CD4-positive, alpha-beta memory T cell (primary cell): Measurements from ENCODE around the gene SUGCT. TPM values are rescaled to one million over a fixed set of nuclear protein-coding genes. Genes with fewer than 3 reads are reported as not detected.
A peak's percentile ranks its signal among the peaks of the same experiment; 100 is the strongest.
"Not testable (repeated sequence)": the region's sequence is repeated elsewhere in the genome, so short reads cannot be mapped to it uniquely, and the experiment has no call there.

Source experiments
- CTCF ChIA-PET: fragments of 350-600 bp; sonication (Branson Sonifier 250); formaldehyde crosslinking; loops from one replicate; lab custom pipeline; 2021; ENCODE audit warnings: inconsistent platforms; ENCODE audit not compliant: partially characterized antibody; lab: Charles Lee
- POLR2A ChIA-PET: fragments of 350-600 bp; sonication (Branson Sonifier 250); formaldehyde crosslinking; loops from one replicate; lab custom pipeline; 2021; ENCODE audit not compliant: partially characterized antibody; lab: Charles Lee
- DNase-seq, 5 donors: peaks; one replicate each; pipeline versions ENCODE4 v3.0.0 to v3.0.0-alpha.2; 2020 to 2022; ENCODE audit warnings: mixed read lengths in 1 of 5
- H3K27ac ChIP-seq: one replicate; pipeline ENCODE4 v1.7.0; 2013; ENCODE audit warnings: low read depth, low read length
- H3K27me3 ChIP-seq: 2 replicates; pipeline ENCODE4 v1.7.0; 2013; ENCODE audit warnings: mild to moderate bottlenecking, low read length, moderate library complexity; ENCODE audit not compliant: insufficient read depth
- H3K36me3 ChIP-seq: 2 replicates; pipeline ENCODE4 v1.7.0; 2013; ENCODE audit warnings: mild to moderate bottlenecking, low read length, moderate library complexity; ENCODE audit not compliant: insufficient read depth
- H3K4me1 ChIP-seq: 2 replicates; pipeline ENCODE4 v1.7.0; 2013; ENCODE audit warnings: mild to moderate bottlenecking, low read length, moderate library complexity; ENCODE audit not compliant: insufficient read depth
- H3K4me3 ChIP-seq, 2 donors: one replicate each; pipeline ENCODE4 v1.7.0; 2013; ENCODE audit warnings: low read length in 2 of 2, mild to moderate bottlenecking in 1 of 2
- H3K9me3 ChIP-seq, 2 donors: one replicate each; pipeline ENCODE4 v1.7.0; 2013; ENCODE audit warnings: low read length in 2 of 2, control low read depth in 1 of 2; ENCODE audit not compliant: control insufficient read depth in 1 of 2
- H3K27ac Mint-ChIP-seq, 7 donors: one replicate each; pipeline ENCODE4 v1.8.0; 2020 to 2021; ENCODE audit warnings: mixed read lengths in 7 of 7, mild to moderate bottlenecking in 6 of 7, inconsistent platforms in 3 of 7, moderate library complexity in 3 of 7
- H3K27me3 Mint-ChIP-seq, 2 donors: one replicate each; pipeline ENCODE4 v1.8.0; 2020 to 2021; ENCODE audit warnings: mixed read lengths in 2 of 2
- H3K36me3 Mint-ChIP-seq, 2 donors: one replicate each; pipeline ENCODE4 v1.8.0; 2020 to 2021; ENCODE audit warnings: mixed read lengths in 2 of 2, inconsistent platforms in 1 of 2, mild to moderate bottlenecking in 1 of 2
- H3K4me1 Mint-ChIP-seq, 4 donors: one replicate each; pipeline ENCODE4 v1.8.0; 2020 to 2021; ENCODE audit warnings: mixed read lengths in 4 of 4, mild to moderate bottlenecking in 1 of 4
- H3K4me3 Mint-ChIP-seq, 8 donors: one replicate each; pipeline ENCODE4 v1.8.0; 2020 to 2021; ENCODE audit warnings: mixed read lengths in 8 of 8, mild to moderate bottlenecking in 7 of 8, moderate library complexity in 6 of 8, inconsistent platforms in 3 of 8
- H3K9me3 Mint-ChIP-seq, 8 donors: one replicate each; pipeline ENCODE4 v1.8.0; 2020 to 2021; ENCODE audit warnings: mixed read lengths in 8 of 8, mild to moderate bottlenecking in 5 of 8, inconsistent platforms in 3 of 8, moderate library complexity in 1 of 8
- intact Hi-C: fragments of 100-400 bp; cut with micrococcal nuclease; formaldehyde crosslinking; loops from one replicate; pipeline ENCODE4 v1.15.1; 2023
- polyA plus RNA-seq, 2 donors: library from polyadenylated mRNA; unstranded; fragments of 300-500 nt; fragmentation: Illumina TruSeq; gene quantifications; one replicate each; pipeline ENCODE4 v1.2.3, GENCODE V29; 2021
- total RNA-seq, 2 experiments: library from RNA; stranded (reverse); gene quantifications; one replicate each; pipeline ENCODE4 v1.2.3, GENCODE V29; 2021

The SUGCT gene
- total and polyA plus RNA-seq, 4 experiments from 2014 or later = 0.41 to 4.4 (median 1.2) TPM

- Mint-ChIP-seq H3K4me3 (peak overlapping the region in 1 of 8 donors; percentile 36), H3K9me3 (no peaks in the 10 kb centered on the region), H3K36me3 (peaks cover 0 to 8% of the 10 kb centered on the region in 2 donors), H3K4me1 (peaks cover 5 to 27% (median 15%) of the 10 kb centered on the region in 4 donors), H3K27ac (peak overlapping the region in 1 of 7 donors; percentile 73), H3K27me3 (peaks cover 0 to 10% of the 10 kb centered on the region in 2 donors)
- H3K4me3 ChIP-seq = no peak overlapping the region
- ChIA-PET POLR2A (no interaction called here), CTCF (no interaction called here)
- no peaks in the 10 kb centered on the region for H3K36me3 ChIP-seq
- DNase-seq = no peak
- no peak overlapping the region for H3K27ac ChIP-seq
- H3K9me3 ChIP-seq = no peaks in the 10 kb centered on the region
- peaks cover 17% of the 10 kb centered on the region for H3K4me1 ChIP-seq
- no peaks in the 10 kb centered on the region for H3K27me3 ChIP-seq
- intact Hi-C loops = no loop called here
These were observed 2.8 kb downstream of the SUGCT start for GRCh38 chr7:40137563-40137962.

DNA sequence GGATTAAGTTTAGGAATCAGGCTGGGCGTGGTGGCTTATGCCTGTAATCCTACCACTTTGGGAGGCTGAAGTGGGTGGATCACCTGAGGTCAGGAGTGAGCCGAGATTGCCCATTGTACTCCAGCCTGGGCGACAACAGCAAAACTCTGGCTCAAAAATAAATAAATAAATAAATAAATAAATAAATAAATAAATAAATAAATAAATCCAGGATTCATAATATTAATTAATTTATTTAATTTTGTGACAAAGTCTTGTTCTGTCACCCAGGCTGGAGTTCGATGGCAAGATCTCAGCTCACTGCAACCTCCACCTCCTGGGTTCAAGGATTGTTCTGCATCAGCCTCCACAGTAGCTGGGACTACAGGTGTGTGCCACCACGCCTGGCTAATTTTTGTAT is 4.2 kb downstream of the SUGCT start:
- Mint-ChIP-seq H3K36me3 (peaks cover 0 to 3% of the 10 kb centered on the region in 2 donors), H3K9me3 (no peaks in the 10 kb centered on the region), H3K4me1 (peaks cover 0 to 13% (median 6%) of the 10 kb centered on the region in 4 donors), H3K27me3 (peaks cover 4 to 13% of the 10 kb centered on the region in 2 donors), H3K27ac (no peak overlapping the region), H3K4me3 (no peak overlapping the region)
- Histone ChIP-seq H3K36me3 (no peaks in the 10 kb centered on the region), H3K27ac (no peak overlapping the region), H3K4me1 (peaks cover 6% of the 10 kb centered on the region), H3K27me3 (no peaks in the 10 kb centered on the region), H3K4me3 (no peak overlapping the region), H3K9me3 (no peaks in the 10 kb centered on the region)
- intact Hi-C loops = no loop called here
- POLR2A ChIA-PET = no interaction called here
- no peak for DNase-seq
- CTCF ChIA-PET = no interaction called here

DNA sequence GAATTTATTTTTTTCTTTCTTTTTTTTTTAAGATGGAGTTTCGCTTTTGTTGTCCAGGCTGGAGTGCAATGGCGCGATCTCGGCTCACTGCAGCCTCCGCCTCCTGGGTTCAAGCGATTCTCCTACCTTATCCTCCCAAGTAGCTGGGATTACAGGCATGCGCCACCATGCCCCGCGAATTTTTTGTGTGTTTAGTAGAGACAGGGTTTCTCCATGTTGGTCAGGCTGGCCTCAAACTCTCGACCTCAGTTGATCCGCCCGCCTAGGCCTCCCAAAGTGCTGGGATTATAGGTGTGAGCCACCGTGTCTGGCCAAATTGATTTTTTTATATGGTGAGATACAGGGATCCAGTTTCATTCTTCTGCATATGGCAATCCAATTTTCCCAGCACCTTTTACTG is 5.1 kb downstream of the SUGCT start:
- CTCF ChIA-PET, H3K4me3 Mint-ChIP-seq, H3K36me3 ChIP-seq, H3K27ac ChIP-seq, H3K4me1 Mint-ChIP-seq, H3K9me3 ChIP-seq, DNase-seq, H3K9me3 Mint-ChIP-seq, intact Hi-C loops, H3K27ac Mint-ChIP-seq, H3K36me3 Mint-ChIP-seq, H3K4me1 ChIP-seq, POLR2A ChIA-PET, H3K27me3 ChIP-seq, H3K4me3 ChIP-seq: not testable (repeated sequence)
- H3K27me3 Mint-ChIP-seq = peaks cover 6 to 14% of the 10 kb centered on the region in 2 donors

GRCh38 chr7:40141916-40142315 is 7.1 kb downstream of the SUGCT start:
- intact Hi-C loops, H3K9me3 Mint-ChIP-seq, H3K4me3 ChIP-seq, H3K27me3 ChIP-seq, DNase-seq, H3K27ac ChIP-seq, H3K36me3 ChIP-seq, H3K9me3 ChIP-seq, H3K4me1 Mint-ChIP-seq, H3K36me3 Mint-ChIP-seq, H3K4me1 ChIP-seq, H3K27ac Mint-ChIP-seq, CTCF ChIA-PET, POLR2A ChIA-PET, H3K4me3 Mint-ChIP-seq: not testable (repeated sequence)
- peaks cover 9 to 17% of the 10 kb centered on the region in 2 donors for H3K27me3 Mint-ChIP-seq

DNA sequence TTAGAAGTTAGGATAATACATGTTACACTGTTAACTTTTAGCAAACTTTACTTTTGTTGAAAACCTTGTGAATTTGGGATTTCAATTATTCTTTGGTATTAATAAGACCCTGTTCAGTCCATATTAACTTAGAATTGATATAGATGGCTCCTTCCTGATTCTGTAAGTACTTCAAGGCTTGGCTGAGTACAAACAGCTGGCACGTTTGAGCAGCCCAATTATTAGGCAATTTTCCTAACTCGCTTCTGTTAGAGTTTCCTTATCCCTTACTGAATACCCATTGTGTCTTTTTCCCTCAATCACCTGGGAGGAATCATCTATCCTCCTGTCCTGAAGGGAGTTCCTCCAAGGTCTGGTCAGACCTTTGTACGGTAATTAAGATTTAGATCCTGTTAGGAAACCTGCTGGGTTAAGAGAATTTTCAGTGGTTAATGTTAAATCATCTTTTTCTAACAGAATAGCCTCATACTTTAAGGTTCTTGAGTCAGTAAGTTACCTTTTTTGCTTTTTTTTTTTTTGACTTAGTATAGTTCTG is 10.9 kb downstream of the SUGCT start:
- H3K27ac ChIP-seq, H3K27me3 ChIP-seq, H3K9me3 ChIP-seq, H3K36me3 ChIP-seq, H3K4me3 ChIP-seq, H3K36me3 Mint-ChIP-seq, H3K4me1 Mint-ChIP-seq, intact Hi-C loops, H3K27ac Mint-ChIP-seq, H3K9me3 Mint-ChIP-seq, H3K4me1 ChIP-seq, DNase-seq, CTCF ChIA-PET, H3K4me3 Mint-ChIP-seq, POLR2A ChIA-PET: not testable (repeated sequence)
- H3K27me3 Mint-ChIP-seq = peaks cover 12 to 14% of the 10 kb centered on the region in 2 donors

DNA sequence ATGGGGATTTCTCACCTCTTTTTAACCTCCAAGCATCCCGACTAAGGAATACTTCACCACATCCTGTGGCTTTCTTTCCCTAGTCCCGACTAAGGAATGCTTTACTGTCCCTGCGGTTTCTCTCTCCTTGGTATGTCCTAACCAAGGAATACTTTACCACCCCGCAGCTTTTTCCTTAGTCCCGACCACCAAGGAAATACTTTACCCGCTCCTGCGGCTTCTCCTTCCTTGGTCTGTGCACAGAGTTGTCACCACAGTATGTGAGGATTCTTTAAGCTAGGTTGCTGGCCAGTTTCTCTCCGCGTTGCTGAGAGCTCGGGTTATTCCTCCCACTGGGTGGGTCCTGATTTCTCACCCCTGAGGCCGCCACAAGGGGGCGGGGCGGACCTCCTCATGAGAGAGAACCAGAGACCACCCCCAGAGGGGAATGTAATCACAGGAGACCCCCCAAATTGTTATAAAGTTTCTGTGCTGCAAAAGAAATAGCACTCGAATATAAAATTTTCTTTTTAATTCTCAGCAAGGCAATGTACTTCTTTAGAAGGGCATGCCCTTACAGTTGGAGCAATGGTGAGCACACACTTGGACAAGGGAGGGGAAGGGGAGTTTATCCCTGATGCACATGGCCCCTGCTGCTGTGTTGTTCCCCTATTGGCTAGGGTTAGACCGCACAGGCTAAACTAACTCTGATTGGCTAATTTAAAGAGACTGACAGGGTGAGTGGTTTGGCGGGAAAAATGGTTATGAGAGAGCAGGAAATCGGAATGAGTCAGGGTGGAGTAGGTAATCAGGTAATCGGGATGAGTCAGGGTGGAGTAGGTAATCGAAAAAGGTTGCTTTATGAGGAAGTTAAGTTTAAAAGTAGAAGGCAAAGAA is 12.8 kb downstream of the SUGCT start:
- H3K4me3 Mint-ChIP-seq = no peak overlapping the region
- no peaks in the 10 kb centered on the region for H3K36me3 Mint-ChIP-seq
- intact Hi-C loops = no loop called here
- ChIA-PET CTCF (no interaction called here), POLR2A (no interaction called here)
- peaks cover 8 to 14% of the 10 kb centered on the region in 2 donors for H3K27me3 Mint-ChIP-seq
- no peaks in the 10 kb centered on the region for H3K9me3 ChIP-seq
- H3K27ac ChIP-seq = no peak overlapping the region
- H3K4me1 Mint-ChIP-seq = no peaks in the 10 kb centered on the region
- peak overlapping the region in 1 of 7 donors; percentile 5 for H3K27ac Mint-ChIP-seq
- H3K9me3 Mint-ChIP-seq = no peaks in the 10 kb centered on the region
- H3K27me3 ChIP-seq = no peaks in the 10 kb centered on the region
- H3K4me1 ChIP-seq = no peaks in the 10 kb centered on the region
- H3K36me3 ChIP-seq = no peaks in the 10 kb centered on the region
- no peak overlapping the region for H3K4me3 ChIP-seq
- DNase-seq = no peak

- peaks cover 8 to 14% of the 10 kb centered on the region in 2 donors for H3K27me3 Mint-ChIP-seq
- H3K9me3 Mint-ChIP-seq, H3K27ac Mint-ChIP-seq, H3K9me3 ChIP-seq, H3K36me3 ChIP-seq, H3K4me1 Mint-ChIP-seq, intact Hi-C loops, H3K4me3 Mint-ChIP-seq, CTCF ChIA-PET, H3K27ac ChIP-seq, DNase-seq, H3K4me3 ChIP-seq, H3K36me3 Mint-ChIP-seq, H3K27me3 ChIP-seq, H3K4me1 ChIP-seq: not testable (repeated sequence)
- POLR2A ChIA-PET = interaction anchor here (0.6 kb wide), 1 partner anchor 1189 kb away, joined by 5 read pairs; no protein-coding TSS in a partner anchor
These were observed 13.4 kb downstream of the SUGCT start for GRCh38 chr7:40148247-40148580.
